MM.1S (cell line): ENCODE measurements around the gene PDZRN3.

Experiments used
- DNase-seq: peaks from one replicate; pipeline ENCODE4 v3.0.0-alpha.2; 2015
- H2AFZ ChIP-seq: fragments of 300-600 bp; sonication (generic); 2 replicates; pipeline ENCODE4 v1.6.0; 2016; ENCODE audit warnings: antibody characterized with exemption, low read length
- H3F3A ChIP-seq: fragments of 300-600 bp; sonication (generic); 2 replicates; pipeline ENCODE4 v1.6.1; 2016; ENCODE audit warnings: mild to moderate bottlenecking, antibody characterized with exemption, low read length, moderate library complexity, mixed read lengths; ENCODE audit not compliant: insufficient read depth
- H3K27ac ChIP-seq: fragments of 300-600 bp; sonication (generic); 2 replicates; pipeline ENCODE4 v1.5.1; 2016; ENCODE audit warnings: mild to moderate bottlenecking, low read length
- H3K27me3 ChIP-seq: fragments of 300-600 bp; sonication (generic); replicated peaks from 2 replicates; pipeline ENCODE4 v1.6.0; 2016; ENCODE audit warnings: low read length; ENCODE audit not compliant: insufficient read depth
- H3K36me3 ChIP-seq: fragments of 300-600 bp; sonication (generic); replicated peaks from 2 replicates; pipeline ENCODE4 v1.6.1; 2016; ENCODE audit warnings: mild to moderate bottlenecking, low read length, mixed read lengths; ENCODE audit not compliant: insufficient read depth
- H3K4me1 ChIP-seq: fragments of 300-600 bp; sonication (generic); 2 replicates; pipeline ENCODE4 v1.6.1; 2016; ENCODE audit warnings: low read length, mixed read lengths
- H3K4me2 ChIP-seq: fragments of 300-600 bp; sonication (generic); 2 replicates; pipeline ENCODE4 v1.6.0; 2016; ENCODE audit warnings: low read depth, low read length
- H3K4me3 ChIP-seq: fragments of 300-600 bp; sonication (generic); 2 replicates; pipeline ENCODE4 v1.5.1; 2016; ENCODE audit warnings: low read length, mixed read lengths
- H3K79me2 ChIP-seq: fragments of 300-600 bp; sonication (generic); 2 replicates; pipeline ENCODE4 v1.6.1; 2016; ENCODE audit warnings: mixed run types, low read length, mixed read lengths
- H3K9ac ChIP-seq: fragments of 300-600 bp; sonication (generic); 2 replicates; pipeline ENCODE4 v1.6.1; 2016; ENCODE audit warnings: low read length, mixed read lengths
- H3K9me2 ChIP-seq: fragments of 300-600 bp; sonication (generic); replicated peaks from 2 replicates; pipeline ENCODE4 v1.6.1; 2016; ENCODE audit warnings: mild to moderate bottlenecking, low read length, mixed read lengths; ENCODE audit not compliant: insufficient read depth
- H3K9me3 ChIP-seq: fragments of 300-600 bp; sonication (generic); replicated peaks from 2 replicates; pipeline ENCODE4 v1.6.1; 2016; ENCODE audit warnings: mild to moderate bottlenecking, low read length, mixed read lengths; ENCODE audit not compliant: insufficient read depth
- H4K20me1 ChIP-seq: fragments of 300-600 bp; sonication (generic); 2 replicates; pipeline ENCODE4 v1.6.1; 2016; ENCODE audit warnings: mild to moderate bottlenecking, low read length, moderate library complexity, mixed read lengths; ENCODE audit not compliant: insufficient read depth
- CTCF ChIP-seq: fragments of 300-600 bp; sonication (generic); IDR thresholded peaks from 2 replicates; pipeline ENCODE4 v1.5.1; 2016; ENCODE audit warnings: antibody characterized with exemption, low read length, mixed read lengths
- EZH2 ChIP-seq: fragments of 300-600 bp; sonication (generic); optimal IDR thresholded peaks from 2 replicates; pipeline ENCODE3; 2017; ENCODE audit warnings: low read depth, mild to moderate bottlenecking, antibody characterized with exemption, low read length, mixed read lengths
- EZH2phosphoT487 ChIP-seq: fragments of 300-600 bp; sonication (generic); IDR thresholded peaks from 2 replicates; pipeline ENCODE4 v1.6.1; 2018; ENCODE audit warnings: antibody characterized with exemption, low read length

Gene PDZRN3

GRCh38 chr3:73510784-73511183, 114.0 kb downstream of the PDZRN3 start:
- 0 out of 2 replicates have a peak overlapping the region, but pooled peaks have one; percentile 6 for H3K4me2 ChIP-seq
- no peaks in the 10 kb centered on the region for H3K36me3 ChIP-seq
- H4K20me1 ChIP-seq: no peaks in the 10 kb centered on the region
- TF ChIP-seq EZH2phosphoT487 (no peak), CTCF (no peak), EZH2 (no peak)
- no peaks in the 10 kb centered on the region for H3K9me3 ChIP-seq
- H3K9me2 ChIP-seq: no peaks in the 10 kb centered on the region
- H3K27me3 ChIP-seq: no peaks in the 10 kb centered on the region
- H3K27ac ChIP-seq: no peak overlapping the region
- H2AFZ ChIP-seq: no peak overlapping the region
- DNase-seq: no peak
- H3F3A ChIP-seq: no peaks in the 10 kb centered on the region
- H3K4me1 ChIP-seq: peaks cover 12% of the 10 kb centered on the region; the same call in 1 of the 2 replicates
- H3K79me2 ChIP-seq: no peaks in the 10 kb centered on the region
- H3K4me3 ChIP-seq: no peak overlapping the region
- no peak overlapping the region for H3K9ac ChIP-seq

GRCh38 chr3:73510334-73510733, 114.4 kb downstream of the PDZRN3 start:
- Histone ChIP-seq H4K20me1 (no peaks in the 10 kb centered on the region), H3K79me2 (no peaks in the 10 kb centered on the region), H3K9me2 (no peaks in the 10 kb centered on the region), H3K4me2 (no peak overlapping the region), H3F3A (no peaks in the 10 kb centered on the region), H3K4me3 (no peak overlapping the region), H3K27ac (no peak overlapping the region), H3K36me3 (no peaks in the 10 kb centered on the region), H2AFZ (no peak overlapping the region), H3K27me3 (no peaks in the 10 kb centered on the region), H3K4me1 (peaks cover 12% of the 10 kb centered on the region; the same call in 1 of the 2 replicates), H3K9ac (no peak overlapping the region), H3K9me3 (no peaks in the 10 kb centered on the region)
- TF ChIP-seq CTCF (no peak), EZH2phosphoT487 (no peak), EZH2 (no peak)
- DNase-seq: no peak

DNA sequence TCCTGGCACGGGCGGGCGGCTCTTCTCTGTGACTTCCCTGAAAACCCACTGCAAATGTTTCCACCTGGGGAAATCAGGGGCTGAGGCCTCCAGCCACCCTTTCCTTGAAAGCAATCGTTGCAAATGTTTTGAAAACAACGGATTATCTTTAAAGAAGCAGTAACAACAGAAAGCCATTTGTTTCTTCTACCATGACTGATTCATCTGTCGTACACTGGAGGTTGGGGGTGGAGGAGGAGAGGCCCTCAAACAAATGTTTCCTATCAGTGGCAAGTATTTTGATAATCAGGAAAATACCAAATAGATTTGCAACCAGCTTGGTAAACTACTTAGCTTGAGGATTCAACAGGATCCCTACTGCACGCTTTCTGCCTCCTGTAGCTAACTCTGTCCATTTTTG, 114.9 kb downstream of the PDZRN3 start:
- no peaks in the 10 kb centered on the region for H4K20me1 ChIP-seq
- no peak overlapping the region for H3K9ac ChIP-seq
- TF ChIP-seq CTCF (no peak), EZH2 (no peak), EZH2phosphoT487 (no peak)
- H3K4me3 ChIP-seq: no peak overlapping the region
- no peak overlapping the region for H3K27ac ChIP-seq
- no peak overlapping the region for H2AFZ ChIP-seq
- H3K4me1 ChIP-seq: peaks cover 12% of the 10 kb centered on the region; the same call in 1 of the 2 replicates
- no peak for DNase-seq
- no peaks in the 10 kb centered on the region for H3K9me2 ChIP-seq
- no peaks in the 10 kb centered on the region for H3K27me3 ChIP-seq
- no peaks in the 10 kb centered on the region for H3K36me3 ChIP-seq
- no peaks in the 10 kb centered on the region for H3K9me3 ChIP-seq
- H3F3A ChIP-seq: no peaks in the 10 kb centered on the region
- no peaks in the 10 kb centered on the region for H3K79me2 ChIP-seq
- H3K4me2 ChIP-seq: no peak overlapping the region
